OCI-M2 (cell line): Measurements from ENCODE around the gene STK32B.
"Not testable (repeated sequence)": the region's sequence is repeated elsewhere in the genome, so short reads cannot be mapped to it uniquely, and the experiment has no call there.

Experiments
- DNase-seq: peaks from one replicate; lab custom pipeline; 2025; ENCODE audit not compliant: unreplicated experiment; lab: John Stamatoyannopoulos, UW

STK32B gene

DNA sequence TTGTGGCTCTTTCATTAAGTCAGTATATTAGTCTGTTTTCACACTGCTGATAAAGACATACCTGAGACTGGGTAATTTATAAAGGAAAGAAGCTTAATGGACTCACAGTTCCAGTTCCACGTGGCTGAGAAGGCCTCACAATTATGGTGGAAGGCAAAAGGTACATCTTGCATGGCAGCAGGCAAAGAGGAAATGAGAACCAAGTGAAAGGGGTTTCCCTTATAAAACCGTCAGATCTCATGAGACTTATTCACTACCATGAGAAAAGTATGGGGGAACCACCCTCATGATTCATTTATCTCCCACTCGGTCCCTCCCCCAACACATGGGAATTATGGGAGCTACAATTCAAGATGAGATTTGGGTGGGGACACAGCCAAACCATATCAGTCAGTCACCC, 15.7 kb downstream of the STK32B start:
- DNase-seq, result not testable (repeated sequence)

DNA sequence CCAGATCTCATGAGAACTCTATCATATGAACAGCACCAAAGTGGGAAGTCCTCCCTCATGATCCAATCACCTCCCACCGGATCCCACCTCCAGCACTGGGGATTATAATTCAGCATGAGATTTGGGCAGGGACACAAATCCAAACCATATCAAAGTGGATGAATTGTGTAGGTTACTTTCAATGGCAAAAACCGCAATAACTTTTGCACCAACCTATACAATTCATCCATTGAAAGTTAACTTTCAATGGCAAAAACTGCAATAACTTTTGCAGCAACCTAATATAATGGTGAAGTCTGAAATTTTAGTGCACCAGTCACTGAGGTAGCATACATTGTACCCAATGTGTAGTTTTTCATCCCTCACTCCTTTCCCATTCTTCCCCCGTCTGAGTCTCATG, 16.6 kb downstream of the STK32B start:
- DNase-seq, result no peak

DNA sequence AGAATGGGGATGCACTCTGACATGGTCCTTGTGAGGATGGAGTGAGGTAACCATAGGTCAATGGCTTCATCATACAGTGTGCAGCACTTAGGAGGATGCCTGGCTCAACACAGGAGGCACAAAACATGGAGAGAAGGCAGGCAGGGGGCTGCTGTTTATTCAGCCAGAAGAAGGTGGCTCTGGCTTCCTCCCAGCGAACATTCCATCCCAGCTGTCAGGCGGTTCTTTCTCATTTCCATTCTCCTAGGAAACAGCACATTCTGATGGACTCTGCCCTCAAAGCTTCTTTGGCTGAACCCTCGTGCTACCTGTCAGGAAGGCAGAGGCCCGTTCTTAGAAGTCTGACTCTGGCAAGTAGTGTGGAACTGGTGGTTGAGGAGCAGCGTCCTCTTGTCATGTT, 18.6 kb downstream of the STK32B start:
- no peak for DNase-seq

DNA sequence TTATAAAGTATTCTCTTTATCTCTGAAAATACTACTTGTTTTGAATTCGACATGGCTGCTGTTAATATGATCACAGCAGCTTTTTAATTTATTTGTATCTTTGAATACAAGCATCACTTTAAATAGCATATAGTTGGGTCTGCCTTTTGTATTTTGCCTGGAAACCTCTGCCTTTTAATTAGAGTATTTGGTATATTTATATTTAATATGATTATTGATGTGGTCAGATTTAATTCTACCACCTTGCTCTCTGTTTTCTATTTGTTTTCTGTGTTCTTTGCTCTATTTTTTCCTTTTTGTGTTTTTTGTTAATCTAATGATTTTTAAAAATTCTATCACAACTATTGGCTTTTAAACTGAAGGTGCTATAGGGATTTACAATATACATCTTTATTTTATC, 21.7 kb downstream of the STK32B start:
- DNase-seq, result no peak

DNA sequence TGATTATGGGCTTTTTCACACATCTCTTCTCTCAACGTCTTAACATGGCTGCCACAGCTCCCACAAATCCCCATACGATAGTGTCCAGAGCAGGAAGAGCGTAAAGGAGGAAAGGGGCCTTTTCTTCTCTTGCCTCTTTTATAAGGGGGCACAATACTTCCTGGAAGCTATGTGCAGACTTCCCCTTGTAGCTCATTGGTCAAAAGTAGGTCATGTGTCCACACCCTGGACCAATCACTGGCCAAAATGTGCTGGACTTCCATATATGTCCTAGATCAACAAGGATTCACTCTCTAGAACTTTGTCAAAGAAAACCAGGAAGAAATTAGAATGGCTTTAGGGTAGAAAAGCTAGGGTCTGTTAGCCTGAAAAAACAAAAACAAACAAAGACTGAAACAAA, 26.7 kb downstream of the STK32B start:
- DNase-seq, result no peak

DNA sequence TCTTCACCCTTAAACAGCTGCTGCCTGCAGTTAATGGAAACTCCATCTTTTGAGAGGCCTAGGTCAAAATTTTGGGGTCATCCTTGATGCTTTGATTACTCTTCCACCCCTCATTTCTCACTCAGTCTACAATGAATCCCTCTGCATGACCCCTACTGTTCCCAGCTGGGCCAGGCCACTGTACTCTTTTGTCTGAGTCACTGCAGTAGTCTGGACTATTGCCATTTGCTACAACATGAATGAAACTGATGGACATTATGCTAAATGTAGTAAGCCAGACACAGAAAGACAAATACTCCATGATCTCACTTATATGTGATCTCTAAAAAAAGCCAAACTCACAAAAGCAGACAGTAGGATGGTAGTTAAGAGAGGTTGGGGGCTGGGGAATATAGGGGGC, 28.3 kb downstream of the STK32B start:
- DNase-seq, result no peak

DNA sequence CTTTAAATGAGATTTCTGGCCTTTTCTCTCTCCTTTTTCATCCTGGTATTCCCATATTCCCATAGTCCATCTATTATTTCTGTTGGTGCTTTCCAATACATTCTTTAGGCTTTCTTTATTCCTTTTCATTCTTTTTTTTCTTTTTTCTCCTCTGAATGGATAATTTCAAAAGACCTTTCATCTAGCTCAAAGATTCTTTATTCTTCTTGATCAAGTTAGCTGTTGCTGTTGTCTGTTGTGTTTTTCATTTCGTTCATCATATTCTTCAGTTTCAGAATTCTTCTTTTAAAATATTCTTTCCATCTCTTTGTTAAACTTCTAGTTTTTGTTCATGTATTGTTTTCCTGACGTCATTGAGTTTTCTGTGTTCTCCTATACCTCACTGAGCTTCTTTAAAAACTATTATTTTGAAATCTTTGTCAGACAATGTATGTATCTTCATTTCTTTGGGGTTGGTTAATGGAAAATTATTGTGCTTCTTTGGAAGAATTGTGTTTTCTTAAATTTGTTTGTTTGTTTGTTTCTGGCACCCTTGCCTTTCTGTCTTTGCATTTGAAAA, 30.2 kb downstream of the STK32B start:
- no peak for DNase-seq

DNA sequence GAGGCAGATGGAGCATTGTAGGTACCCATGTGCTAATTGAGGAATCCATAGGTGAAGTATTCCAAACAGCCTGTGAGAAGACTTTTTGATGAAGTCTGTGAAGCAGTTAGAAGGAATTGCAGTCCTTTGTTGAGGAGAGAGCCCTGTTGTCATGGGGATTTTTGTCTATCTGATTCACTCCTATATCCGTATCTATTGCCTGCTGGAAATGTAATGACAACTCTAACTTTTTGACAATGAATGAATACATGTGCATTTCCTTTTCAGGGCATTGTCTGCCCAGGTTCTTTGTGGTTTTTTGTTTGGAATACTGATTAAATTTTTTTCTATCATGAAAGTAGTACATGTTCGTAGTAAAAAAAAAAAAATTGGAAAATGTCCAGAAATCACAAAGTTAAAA, 31.1 kb downstream of the STK32B start:
- no peak for DNase-seq

DNA sequence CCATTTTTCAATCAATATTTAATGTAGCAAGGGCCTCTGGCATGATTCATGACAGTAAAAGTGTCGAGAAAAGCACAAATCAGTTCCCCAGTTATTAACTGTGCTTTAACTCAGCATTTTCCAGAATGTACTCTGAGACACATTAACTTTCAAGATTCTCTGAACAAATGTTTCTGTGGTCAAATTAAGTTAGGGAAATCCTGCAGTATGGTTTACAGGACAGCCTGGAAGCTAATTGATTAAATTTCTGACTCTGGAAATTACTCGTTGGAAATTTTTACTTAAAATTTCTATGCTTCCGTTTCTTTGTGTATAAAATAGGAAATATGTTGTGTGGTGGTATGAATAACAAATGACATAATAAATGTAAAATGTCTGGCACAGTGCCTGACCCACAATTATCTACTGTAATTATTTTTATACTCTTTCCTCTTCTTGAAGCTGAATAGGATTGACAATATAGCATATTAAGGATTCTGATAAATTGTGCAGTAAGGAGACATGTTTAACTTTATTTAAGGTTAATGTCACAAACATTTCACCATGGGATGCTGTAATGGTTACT, 33.7 kb downstream of the STK32B start:
- no peak for DNase-seq

DNA sequence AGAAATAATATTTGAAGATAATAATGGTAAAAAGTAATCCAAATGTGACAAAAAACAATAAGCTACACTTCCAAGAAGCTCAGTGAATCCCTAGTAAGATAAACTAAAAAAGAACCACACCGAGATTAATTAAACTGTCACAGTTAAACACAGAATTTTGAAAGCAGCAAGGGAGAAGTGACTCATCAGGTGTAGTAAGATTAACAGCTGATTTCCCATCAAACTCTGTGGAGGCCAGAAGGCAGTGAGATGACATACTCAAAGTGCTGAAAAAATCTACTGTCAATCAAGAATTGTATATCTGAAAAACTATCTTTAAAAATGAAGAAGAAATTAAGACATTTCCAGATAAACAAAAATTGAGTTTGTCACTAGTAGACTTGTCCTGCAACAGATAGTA, 35.3 kb downstream of the STK32B start:
- no peak for DNase-seq

DNA sequence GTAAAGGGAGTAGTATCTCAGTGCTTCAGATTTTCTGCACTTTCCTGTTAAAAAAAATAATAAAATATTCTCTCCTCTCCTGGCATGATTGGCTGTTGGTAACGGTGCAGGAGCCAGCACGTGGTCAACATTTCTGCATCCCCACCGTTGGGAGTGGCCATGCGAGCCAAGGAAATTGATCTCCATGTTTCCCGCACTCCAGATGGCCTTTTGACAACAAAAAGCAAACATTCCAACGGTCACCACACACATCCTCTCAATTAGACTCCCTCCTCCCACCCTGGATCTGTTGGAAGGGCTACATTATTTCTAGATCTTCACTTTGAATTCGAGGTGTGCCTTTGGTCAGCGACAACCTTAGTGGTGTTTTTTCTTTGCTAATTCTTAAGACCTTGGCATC, 45.0 kb downstream of the STK32B start:
- no peak for DNase-seq

DNA sequence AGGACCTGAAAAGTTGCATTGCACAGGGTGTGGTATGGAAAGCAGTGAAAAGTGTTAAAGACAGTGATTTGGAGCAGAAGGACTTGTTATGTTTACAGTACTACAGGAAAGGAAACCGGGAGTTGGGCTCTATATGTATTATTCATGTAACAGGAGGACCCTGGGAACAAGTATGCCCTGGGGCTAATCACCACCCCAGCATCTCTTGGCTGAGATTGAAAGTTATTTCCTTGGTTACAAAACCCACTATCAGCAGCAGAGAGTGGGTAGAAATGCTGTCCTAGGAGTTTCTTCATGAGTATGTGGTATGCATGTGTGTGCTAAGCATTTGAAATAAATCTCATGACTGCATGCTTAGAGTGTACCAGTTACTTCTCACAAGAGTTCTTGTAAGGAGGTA, 46.9 kb downstream of the STK32B start:
- no peak for DNase-seq

DNA sequence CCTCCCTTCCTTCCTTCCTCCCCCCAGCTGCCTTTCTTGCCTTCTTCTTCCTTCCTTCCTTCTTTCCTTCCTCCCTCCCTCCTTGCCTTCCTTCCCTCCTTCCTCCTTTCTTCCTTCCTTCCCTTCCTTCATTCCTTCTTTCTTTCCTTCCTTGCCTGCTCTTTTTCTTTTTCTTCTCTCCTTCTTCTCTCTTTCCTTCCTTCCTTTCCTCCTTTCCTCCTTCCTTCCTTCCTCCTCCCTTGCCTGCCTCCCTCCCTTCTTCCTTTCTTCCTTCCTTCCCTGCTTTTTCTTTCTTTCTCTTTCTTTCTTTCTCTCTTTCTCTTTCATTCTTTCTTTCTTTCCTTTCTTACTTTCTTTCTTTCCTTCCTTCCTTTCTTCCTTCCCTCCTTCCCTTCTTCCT, 49.1 kb downstream of the STK32B start:
- DNase-seq, result no peak

DNA sequence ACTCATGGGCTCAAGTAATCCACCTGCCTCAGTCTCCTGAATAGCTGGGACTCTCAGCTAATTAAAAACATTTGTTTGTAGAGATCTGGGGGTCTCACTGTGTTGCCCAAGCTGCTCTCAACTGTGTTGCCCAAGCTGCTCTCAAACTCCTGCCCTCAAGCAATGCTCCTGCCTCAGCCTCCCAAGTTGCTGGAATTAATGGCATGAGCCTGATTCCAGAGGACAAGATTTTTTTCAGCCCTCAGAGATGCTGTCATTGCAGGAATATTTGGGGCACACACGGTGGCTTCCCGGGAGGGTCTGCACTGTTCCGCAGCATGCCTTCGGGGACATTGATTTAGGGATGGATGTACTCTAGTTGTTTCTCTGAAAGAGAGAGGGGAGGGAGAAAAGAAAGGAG, 49.7 kb downstream of the STK32B start:
- DNase-seq, result no peak

DNA sequence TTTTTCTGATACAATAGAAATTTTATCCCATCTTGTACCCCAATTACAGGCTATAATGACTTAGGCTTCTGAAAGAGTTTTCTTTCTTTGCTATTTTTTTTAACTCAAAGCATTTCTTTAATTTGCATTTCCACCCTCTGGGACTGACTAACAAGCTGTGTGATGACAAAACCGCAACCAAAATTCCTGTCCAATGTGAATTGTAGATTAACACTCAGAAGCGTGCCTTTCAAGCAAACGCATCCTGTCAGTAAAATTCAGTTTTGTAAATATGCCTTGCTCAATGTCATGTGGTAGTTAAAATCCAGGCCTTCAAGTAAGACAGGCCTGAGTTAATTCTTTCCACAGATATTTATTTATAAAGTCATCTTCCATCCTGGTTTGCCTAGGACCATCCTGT, 50.3 kb downstream of the STK32B start:
- no peak for DNase-seq

DNA sequence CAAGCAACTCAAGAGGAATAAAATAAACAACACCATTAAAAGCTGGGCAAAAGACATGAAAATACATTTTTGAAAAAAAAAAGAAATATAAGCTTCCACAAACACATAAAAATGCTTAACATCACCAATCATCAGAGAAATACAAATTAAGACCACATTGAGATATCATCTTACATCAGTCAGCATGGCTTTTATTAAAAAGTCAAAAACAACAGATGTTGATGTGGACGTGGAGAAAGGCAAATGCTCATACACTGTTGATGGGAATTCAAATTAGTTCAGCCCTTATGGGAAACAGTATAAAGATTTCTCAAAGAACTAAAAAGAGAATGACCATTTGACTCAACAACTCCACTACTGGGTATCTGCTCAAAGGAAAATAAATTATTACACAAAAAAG, 59.6 kb downstream of the STK32B start:
- no peak for DNase-seq

DNA sequence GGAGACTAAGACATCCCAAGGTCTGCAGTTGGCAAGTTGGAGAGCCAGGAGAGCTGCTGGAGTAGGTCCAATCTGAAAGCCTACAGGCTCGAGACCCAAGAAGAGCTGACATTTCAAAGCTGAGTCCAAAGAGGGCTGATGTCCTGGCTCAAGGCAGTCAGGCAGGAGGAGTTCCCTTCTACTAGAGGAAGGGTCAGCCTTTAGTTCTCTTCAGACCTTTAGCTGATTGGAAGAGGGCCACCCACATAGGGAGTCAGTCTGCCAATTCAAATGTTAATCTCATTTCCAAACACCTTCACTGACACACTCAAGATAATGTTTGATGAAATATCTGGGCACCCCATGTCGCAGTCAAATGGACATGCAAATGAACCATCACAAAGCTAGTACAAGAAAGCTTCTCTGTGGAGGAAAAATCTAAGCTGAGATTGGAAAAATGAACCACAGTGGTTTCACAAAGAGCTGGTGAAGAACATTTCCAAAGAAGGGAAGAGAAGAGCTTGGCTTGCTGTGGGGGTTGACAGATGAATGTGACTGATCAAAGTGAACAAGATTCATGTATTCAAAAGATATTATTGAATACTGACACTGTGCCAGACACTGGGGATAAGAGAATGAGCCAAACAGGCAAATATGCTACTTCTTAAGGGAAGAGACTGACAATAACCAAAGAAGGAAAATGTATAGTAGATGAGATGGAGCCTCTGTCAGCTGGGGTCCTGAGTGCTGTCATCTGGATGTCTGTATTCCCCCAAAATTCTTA, 61.2 kb downstream of the STK32B start:
- no peak for DNase-seq

DNA sequence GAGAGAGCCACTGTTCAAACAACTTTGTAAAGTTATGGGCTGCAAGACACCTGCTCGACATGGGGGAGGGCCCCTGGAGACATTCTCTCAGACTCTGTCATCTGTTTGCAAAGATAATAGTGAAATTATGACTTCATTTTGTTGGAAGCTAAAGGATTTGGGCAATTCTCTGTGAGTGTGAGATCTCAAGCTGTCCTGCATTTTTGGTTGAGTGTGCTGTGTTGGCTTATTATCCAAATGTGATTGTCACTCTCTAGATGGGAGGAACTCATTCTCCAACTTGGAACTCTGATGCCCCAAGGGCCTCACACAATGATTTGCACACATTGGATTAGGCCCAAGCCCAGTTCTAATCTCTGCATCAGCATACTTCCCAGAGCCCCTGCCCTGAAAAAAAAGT, 63.7 kb downstream of the STK32B start:
- no peak for DNase-seq

DNA sequence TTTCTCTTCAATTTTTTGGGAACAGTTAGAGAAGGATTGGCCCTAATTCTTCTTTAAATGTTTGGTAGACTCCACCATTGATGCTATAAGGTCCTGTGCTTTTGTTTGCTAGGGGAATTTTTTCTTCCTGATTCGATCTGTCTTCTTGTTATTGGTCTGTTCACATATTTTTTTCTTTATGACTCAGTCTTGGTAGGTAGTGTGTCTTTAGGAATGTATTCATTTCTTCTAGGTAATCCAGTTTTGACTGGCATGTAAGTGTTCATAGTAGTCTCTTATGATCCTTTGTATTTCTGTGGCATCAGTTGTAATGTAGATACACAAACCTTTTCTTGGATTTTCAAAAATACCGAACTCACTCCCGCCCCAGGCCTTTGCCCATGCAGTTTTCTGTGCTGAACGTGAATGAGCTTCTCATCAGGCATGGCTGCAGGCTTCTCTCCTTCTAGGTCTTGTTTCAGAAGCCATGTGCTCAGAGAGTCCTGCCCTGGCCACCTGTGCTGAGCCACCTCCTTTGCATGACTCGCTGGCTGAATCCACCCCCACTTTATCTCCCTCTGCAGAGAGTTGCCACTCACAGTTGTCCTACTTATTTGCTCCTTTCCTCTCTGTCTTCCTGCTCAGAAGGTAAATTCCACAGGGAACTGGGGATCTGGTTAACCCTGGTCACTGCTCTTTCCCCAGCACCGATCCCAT, 67.0 kb downstream of the STK32B start:
- DNase-seq, result no peak

DNA sequence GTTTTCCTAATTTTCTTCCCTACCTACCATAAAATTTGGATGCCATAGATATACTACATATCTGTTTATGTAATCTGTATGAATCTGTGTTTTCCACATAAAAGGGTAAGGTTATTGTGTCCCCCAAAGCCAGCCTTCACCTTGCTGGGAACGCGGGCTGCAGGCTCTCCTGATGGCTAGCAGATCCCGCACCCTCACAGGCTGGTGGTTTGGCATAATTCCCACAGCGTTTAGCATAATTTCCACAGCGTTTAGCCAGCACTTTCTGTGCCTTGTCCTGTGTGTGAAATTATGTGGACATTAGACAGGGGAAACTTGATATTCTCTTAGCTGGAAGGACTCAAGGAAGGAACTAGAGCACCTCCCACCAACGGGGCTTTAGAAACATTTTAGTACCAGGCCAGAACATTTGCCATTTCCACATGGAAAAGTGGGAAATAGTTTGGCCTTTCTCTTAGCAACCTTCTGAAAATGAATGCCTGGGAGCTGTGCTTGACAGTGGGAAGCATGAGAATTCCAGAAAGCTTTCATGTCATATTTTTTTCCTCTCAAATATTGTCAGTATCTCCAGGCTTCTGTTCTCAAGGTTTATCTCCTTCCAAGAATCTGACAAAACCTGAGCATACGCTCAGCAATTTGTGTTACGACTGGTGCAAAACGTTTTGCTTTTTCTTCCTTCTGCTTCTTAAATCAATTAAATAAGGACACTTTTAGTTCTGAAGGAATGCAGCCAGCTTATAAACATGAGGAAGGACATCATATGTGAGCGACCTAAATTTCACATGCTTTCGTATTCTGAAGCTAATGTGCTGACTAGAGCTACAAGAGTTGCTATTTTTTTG, 67.9 kb downstream of the STK32B start:
- DNase-seq, result no peak

DNA sequence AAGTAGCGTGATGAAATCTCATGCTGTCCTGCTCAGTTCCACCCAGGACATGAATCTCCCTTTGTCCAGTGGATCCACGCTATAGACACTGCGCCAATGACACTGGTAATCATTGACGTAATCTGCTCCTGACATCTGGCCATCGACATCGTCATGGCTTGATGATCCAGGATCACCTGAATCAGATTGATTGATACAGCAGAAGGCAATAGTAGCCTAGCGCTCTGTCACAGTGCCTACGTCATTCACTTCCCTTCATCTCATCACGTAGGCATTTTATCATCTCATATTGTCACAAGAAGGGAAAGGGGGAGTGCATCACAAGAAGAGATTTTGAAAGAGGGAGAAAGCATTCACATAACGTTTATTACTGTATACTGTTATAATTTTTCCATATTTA, 68.8 kb downstream of the STK32B start:
- DNase-seq, result no peak
